ENCODE results near the gene TMEM62.

DNA sequence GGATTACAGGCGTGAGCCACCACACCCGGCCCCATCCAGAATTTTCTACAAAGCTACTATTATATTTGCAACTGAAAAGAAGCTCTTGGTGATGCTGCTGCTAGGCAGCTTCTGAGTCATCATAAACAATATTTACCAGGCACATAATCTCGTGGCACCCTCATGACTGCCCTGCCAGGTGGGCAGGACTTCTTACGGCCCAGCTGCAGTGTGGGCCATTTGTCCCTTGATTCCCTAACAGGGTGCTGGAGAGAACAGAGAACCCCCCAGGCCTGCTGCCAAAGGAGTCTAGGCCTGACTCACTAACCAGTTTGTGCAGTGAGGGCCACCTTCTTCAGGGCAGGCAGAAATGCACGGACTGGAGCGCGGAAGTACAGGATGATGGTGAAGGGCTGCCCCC is 82.6 kb downstream of the TMEM62 start:
- TF ChIP-seq, protein P1, sequence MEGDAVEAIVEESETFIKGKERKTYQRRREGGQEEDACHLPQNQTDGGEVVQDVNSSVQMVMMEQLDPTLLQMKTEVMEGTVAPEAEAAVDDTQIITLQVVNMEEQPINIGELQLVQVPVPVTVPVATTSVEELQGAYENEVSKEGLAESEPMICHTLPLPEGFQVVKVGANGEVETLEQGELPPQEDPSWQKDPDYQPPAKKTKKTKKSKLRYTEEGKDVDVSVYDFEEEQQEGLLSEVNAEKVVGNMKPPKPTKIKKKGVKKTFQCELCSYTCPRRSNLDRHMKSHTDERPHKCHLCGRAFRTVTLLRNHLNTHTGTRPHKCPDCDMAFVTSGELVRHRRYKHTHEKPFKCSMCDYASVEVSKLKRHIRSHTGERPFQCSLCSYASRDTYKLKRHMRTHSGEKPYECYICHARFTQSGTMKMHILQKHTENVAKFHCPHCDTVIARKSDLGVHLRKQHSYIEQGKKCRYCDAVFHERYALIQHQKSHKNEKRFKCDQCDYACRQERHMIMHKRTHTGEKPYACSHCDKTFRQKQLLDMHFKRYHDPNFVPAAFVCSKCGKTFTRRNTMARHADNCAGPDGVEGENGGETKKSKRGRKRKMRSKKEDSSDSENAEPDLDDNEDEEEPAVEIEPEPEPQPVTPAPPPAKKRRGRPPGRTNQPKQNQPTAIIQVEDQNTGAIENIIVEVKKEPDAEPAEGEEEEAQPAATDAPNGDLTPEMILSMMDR (IDR thresholded peaks at IDR 0.05; ENCODE audit: low read depth, low read length, missing input control): no peak
- TF ChIP-seq, protein P2, sequence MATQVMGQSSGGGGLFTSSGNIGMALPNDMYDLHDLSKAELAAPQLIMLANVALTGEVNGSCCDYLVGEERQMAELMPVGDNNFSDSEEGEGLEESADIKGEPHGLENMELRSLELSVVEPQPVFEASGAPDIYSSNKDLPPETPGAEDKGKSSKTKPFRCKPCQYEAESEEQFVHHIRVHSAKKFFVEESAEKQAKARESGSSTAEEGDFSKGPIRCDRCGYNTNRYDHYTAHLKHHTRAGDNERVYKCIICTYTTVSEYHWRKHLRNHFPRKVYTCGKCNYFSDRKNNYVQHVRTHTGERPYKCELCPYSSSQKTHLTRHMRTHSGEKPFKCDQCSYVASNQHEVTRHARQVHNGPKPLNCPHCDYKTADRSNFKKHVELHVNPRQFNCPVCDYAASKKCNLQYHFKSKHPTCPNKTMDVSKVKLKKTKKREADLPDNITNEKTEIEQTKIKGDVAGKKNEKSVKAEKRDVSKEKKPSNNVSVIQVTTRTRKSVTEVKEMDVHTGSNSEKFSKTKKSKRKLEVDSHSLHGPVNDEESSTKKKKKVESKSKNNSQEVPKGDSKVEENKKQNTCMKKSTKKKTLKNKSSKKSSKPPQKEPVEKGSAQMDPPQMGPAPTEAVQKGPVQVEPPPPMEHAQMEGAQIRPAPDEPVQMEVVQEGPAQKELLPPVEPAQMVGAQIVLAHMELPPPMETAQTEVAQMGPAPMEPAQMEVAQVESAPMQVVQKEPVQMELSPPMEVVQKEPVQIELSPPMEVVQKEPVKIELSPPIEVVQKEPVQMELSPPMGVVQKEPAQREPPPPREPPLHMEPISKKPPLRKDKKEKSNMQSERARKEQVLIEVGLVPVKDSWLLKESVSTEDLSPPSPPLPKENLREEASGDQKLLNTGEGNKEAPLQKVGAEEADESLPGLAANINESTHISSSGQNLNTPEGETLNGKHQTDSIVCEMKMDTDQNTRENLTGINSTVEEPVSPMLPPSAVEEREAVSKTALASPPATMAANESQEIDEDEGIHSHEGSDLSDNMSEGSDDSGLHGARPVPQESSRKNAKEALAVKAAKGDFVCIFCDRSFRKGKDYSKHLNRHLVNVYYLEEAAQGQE (IDR thresholded peaks at IDR 0.05): no peak
- TF ChIP-seq RAD21 (IDR thresholded peaks at IDR 0.05): no peak
- TF ChIP-seq, protein P3, sequence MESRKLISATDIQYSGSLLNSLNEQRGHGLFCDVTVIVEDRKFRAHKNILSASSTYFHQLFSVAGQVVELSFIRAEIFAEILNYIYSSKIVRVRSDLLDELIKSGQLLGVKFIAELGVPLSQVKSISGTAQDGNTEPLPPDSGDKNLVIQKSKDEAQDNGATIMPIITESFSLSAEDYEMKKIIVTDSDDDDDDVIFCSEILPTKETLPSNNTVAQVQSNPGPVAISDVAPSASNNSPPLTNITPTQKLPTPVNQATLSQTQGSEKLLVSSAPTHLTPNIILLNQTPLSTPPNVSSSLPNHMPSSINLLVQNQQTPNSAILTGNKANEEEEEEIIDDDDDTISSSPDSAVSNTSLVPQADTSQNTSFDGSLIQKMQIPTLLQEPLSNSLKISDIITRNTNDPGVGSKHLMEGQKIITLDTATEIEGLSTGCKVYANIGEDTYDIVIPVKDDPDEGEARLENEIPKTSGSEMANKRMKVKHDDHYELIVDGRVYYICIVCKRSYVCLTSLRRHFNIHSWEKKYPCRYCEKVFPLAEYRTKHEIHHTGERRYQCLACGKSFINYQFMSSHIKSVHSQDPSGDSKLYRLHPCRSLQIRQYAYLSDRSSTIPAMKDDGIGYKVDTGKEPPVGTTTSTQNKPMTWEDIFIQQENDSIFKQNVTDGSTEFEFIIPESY (IDR thresholded peaks at IDR 0.05): no peak
- TF ChIP-seq, protein P4, sequence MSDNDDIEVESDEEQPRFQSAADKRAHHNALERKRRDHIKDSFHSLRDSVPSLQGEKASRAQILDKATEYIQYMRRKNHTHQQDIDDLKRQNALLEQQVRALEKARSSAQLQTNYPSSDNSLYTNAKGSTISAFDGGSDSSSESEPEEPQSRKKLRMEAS (IDR thresholded peaks at IDR 0.05): no peak

All from liver (tissue), 3 donors.